ENCODE results near the gene MXD3. TPM values are rescaled to one million over a fixed set of nuclear protein-coding genes. Genes with fewer than 3 reads are reported as not detected.

MXD3 gene
- total and polyA plus RNA-seq, 12 donors: 0.16 to 42.6 (median 3.6) TPM

- Histone ChIP-seq H3K36me3 (replicated peaks in 1 of 2) (no peaks in the 10 kb centered on the region), H3K9me3 (replicated peaks in 1 of 3) (no peaks in the 10 kb centered on the region), H3K27ac (no peak overlapping the region), H3K27me3 (no peaks in the 10 kb centered on the region), H3K4me3 (no peak overlapping the region), H3K4me1 (replicated peaks in 1 of 2) (peaks cover under 1 to 6% of the 10 kb centered on the region in 2 donors)
- WGBS, 4 donors: 8 to 17% (median 13%) methylated on average over 1 of the region's 1 CpG
- intact Hi-C loops (cut with DNase I): no loop called here
- no peak for DNase-seq
- TF ChIP-seq POLR2A (IDR thresholded peaks at IDR 0.05) (no peak), CTCF (IDR thresholded peaks at IDR 0.05) (no peak)
These were observed 44.1 kb upstream of the MXD3 start for GRCh38 chr5:177355868-177356168.

GRCh38 chr5:177355162-177355867 lies 43.6 kb upstream of the MXD3 start:
- no peak for DNase-seq
- intact Hi-C loops (cut with DNase I): no loop called here
- Histone ChIP-seq H3K27me3 (no peaks in the 10 kb centered on the region), H3K4me1 (replicated peaks in 1 of 2) (peaks cover 6 to 11% of the 10 kb centered on the region in 2 donors), H3K27ac (no peak overlapping the region), H3K36me3 (replicated peaks in 1 of 2) (no peaks in the 10 kb centered on the region), H3K4me3 (no peak overlapping the region), H3K9me3 (replicated peaks in 1 of 3) (no peaks in the 10 kb centered on the region)
- TF ChIP-seq POLR2A (IDR thresholded peaks at IDR 0.05) (no peak), CTCF (IDR thresholded peaks at IDR 0.05) (no peak)
- 82 to 100% (median 98%) methylated on average over 1 of the region's 1 CpG for WGBS, 4 donors

- H3K36me3 ChIP-seq (replicated peaks in 1 of 2): no peaks in the 10 kb centered on the region
- no peak overlapping the region for H3K27ac ChIP-seq
- WGBS, 4 donors: 63 to 85% (median 74%) methylated on average over 3 of the region's 3 CpGs
- no peak for DNase-seq
- H3K4me3 ChIP-seq: no peak overlapping the region
- no peaks in the 10 kb centered on the region for H3K9me3 ChIP-seq (replicated peaks in 1 of 3)
- peaks cover 12 to 17% of the 10 kb centered on the region in 2 donors for H3K4me1 ChIP-seq (replicated peaks in 1 of 2)
- no peak for TF ChIP-seq CTCF (IDR thresholded peaks at IDR 0.05)
- TF ChIP-seq POLR2A (IDR thresholded peaks at IDR 0.05): no peak
- no peaks in the 10 kb centered on the region for H3K27me3 ChIP-seq
- intact Hi-C loops (cut with DNase I): no loop called here
These were observed 43.0 kb upstream of the MXD3 start for GRCh38 chr5:177354711-177355110.

DNA sequence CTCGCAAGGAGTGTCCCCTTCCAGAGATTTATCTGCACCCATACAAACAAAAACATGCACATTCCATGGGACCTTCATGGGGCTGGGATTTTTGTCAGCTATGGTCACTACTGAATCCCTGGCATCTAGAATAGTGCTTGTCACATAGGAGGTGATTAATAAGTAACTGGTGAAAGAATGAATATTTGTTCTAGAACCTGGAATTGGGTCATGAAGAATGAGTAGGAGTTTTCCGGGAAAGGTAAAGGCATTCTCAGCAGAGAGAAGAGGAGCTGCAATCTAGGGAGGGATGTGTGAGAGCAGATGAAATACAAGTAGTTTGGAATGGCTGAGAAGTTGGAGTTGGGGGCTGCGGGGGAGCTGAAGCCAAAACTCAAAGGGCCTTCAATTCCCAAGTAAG lies 42.6 kb upstream of the MXD3 start:
- 85 to 94% (median 90%) methylated on average over 3 of the region's 3 CpGs for WGBS, 4 donors
- TF ChIP-seq POLR2A (IDR thresholded peaks at IDR 0.05) (no peak), CTCF (IDR thresholded peaks at IDR 0.05) (no peak)
- H3K36me3 ChIP-seq (replicated peaks in 1 of 2): no peaks in the 10 kb centered on the region
- no peak for DNase-seq
- H3K27me3 ChIP-seq: no peaks in the 10 kb centered on the region
- no peaks in the 10 kb centered on the region for H3K9me3 ChIP-seq (replicated peaks in 1 of 3)
- intact Hi-C loops (cut with DNase I): no loop called here
- H3K4me3 ChIP-seq: no peak overlapping the region
- peaks cover 17% of the 10 kb centered on the region in 2 donors for H3K4me1 ChIP-seq (replicated peaks in 1 of 2)
- no peak overlapping the region for H3K27ac ChIP-seq

All from adrenal gland (tissue), 12 donors.